Measurements from ENCODE around the gene ZCWPW1. TPM values are rescaled to one million over a fixed set of nuclear protein-coding genes. Genes with fewer than 3 reads are reported as not detected.
A peak's percentile ranks its signal among the peaks of the same experiment; 100 is the strongest.
"Not testable (repeated sequence)": the region's sequence is repeated elsewhere in the genome, so short reads cannot be mapped to it uniquely, and the experiment has no call there.

ZCWPW1 gene
- total RNA-seq, 2 experiments from 2014 or later = 3.9 to 4.0 TPM

DNA sequence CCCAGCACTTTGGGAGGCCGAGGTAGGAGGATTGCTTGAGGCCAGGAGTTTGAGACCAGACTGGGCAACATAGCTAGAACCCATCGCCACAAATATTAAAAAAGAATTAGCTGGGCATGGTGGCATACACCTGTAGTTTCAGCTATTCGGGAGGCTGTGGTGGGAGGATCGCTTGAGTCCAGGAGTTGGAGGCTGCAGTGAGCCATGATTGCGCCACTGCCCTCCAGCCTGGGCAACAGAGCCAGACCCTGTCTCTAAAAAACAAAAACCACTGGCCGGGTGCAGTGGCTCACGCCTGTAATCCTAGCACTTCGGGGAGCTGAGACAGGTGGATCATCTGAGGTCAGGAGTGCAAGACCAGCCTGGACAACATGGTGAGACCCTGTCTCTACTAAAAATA, 25.4 kb upstream of the ZCWPW1 start:
- POLR2A ChIA-PET = interaction anchor here (1.2 kb wide), 1 partner anchor 8 kb away, joined by 3 read pairs; no protein-coding TSS in a partner anchor
- intact Hi-C loops (cut with micrococcal nuclease); H3K9me3 Mint-ChIP-seq: not testable (repeated sequence)

GRCh38 chr7:100452513-100452912, 24.0 kb upstream of the ZCWPW1 start:
- H3K27ac Mint-ChIP-seq = no peak overlapping the region

More for the DNA sequence above, 25.4 kb upstream of the ZCWPW1 start:
- CTCF ChIA-PET = interaction anchor here (1.1 to 1.6 kb wide), 4 partner anchors 9 to 251 kb away, joined by 3 to 4 read pairs (median 4); partner anchors contain the start of gene POP7
- not testable (repeated sequence) for DNase-seq, H3K4me3 Mint-ChIP-seq, H3K27ac Mint-ChIP-seq, H3K27me3 Mint-ChIP-seq, H3K36me3 Mint-ChIP-seq
- H3K4me1 Mint-ChIP-seq (ENCODE audit: low read depth) = peaks cover 17% of the 10 kb centered on the region

DNA sequence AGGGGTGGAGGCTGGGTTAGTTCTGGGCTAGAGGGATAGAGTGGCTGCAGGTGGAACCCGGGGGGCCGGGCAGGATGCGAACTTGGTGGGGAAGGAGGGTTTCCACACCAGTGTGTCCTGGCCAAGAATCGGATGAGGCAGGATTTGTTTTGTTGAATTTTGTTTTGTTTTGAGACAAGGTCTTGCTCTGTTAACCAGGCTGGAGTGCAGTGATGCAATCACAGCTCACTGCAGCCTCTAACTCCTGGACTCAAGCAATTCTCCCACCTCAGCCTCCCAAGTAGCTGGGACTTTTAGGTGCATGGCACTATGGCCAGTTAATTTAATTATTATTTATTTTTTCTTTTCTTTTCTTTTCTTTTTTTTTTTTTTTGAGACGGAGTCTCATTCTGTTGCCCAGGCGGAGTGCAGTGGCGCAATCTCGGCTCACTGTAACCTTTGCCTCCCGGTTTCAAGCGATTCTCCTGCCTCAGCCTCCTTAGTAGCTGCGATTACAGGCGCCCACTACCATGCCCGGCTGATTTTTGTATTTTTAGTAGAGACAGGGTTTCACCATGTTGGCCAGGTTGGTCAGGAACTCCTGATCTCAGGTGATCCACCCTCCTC, 20.8 kb upstream of the ZCWPW1 start:
- Mint-ChIP-seq H3K27me3 (no peaks in the 10 kb centered on the region), H3K9me3 (no peaks in the 10 kb centered on the region), H3K4me1 (ENCODE audit: low read depth) (peaks cover 14% of the 10 kb centered on the region), H3K36me3 (no peaks in the 10 kb centered on the region), H3K27ac (no peak overlapping the region), H3K4me3 (no peak overlapping the region)
- intact Hi-C loops (cut with micrococcal nuclease) = no loop called here
- no peak for DNase-seq
- CTCF ChIA-PET = interaction anchor here (0.6 to 1.9 kb wide), 7 partner anchors 11 to 316 kb away, joined by 3 to 8 read pairs (median 4); partner anchors contain the start of genes FBXO24, LRCH4 and PPP1R35
- POLR2A ChIA-PET = no interaction called here

More at GRCh38 chr7:100452513-100452912, 24.0 kb upstream of the ZCWPW1 start:
- CTCF ChIA-PET = interaction anchor here (0.7 kb wide), 1 partner anchor 239 kb away, joined by 3 read pairs; no protein-coding TSS in a partner anchor
- POLR2A ChIA-PET = no interaction called here
- Mint-ChIP-seq H3K36me3 (no peaks in the 10 kb centered on the region), H3K9me3 (no peaks in the 10 kb centered on the region), H3K4me1 (ENCODE audit: low read depth) (peaks cover 11% of the 10 kb centered on the region), H3K27me3 (no peaks in the 10 kb centered on the region), H3K4me3 (no peak overlapping the region)
- DNase-seq = no peak
- intact Hi-C loops (cut with micrococcal nuclease) = no loop called here

DNA sequence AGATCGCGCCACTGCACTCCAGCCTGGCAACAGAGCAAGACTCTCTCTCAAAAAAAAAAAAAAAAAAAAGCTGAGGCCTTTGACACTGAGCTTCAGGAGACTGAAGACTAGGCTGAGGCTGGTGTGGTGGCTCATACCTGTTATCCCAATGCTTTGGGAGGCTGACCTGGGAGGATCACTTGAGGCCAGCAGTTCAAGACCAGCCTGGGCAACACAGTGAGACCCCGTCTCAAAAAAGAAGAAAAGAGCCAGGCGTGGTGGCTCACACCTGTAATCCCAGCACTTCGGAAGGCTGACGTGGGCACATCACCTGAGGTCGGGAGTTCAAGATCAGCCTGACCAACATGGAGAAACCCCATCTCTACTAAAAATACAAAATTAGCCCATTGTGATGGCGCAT, 18.9 kb upstream of the ZCWPW1 start:
- POLR2A ChIA-PET; H3K27me3 Mint-ChIP-seq; H3K27ac Mint-ChIP-seq; intact Hi-C loops (cut with micrococcal nuclease); CTCF ChIA-PET; H3K36me3 Mint-ChIP-seq; H3K9me3 Mint-ChIP-seq; H3K4me3 Mint-ChIP-seq; DNase-seq: not testable (repeated sequence)
- H3K4me1 Mint-ChIP-seq (ENCODE audit: low read depth) = peaks cover 15% of the 10 kb centered on the region

- POLR2A ChIA-PET = interaction anchor here (1.0 kb wide), 1 partner anchor 8 kb away, joined by 3 read pairs; no protein-coding TSS in a partner anchor
- no peak overlapping the region for H3K4me3 Mint-ChIP-seq
- no peak for DNase-seq
- CTCF ChIA-PET = interaction anchor here (1.4 kb wide), 1 partner anchor 10 kb away, joined by 3 read pairs; no protein-coding TSS in a partner anchor
- no peaks in the 10 kb centered on the region for H3K27me3 Mint-ChIP-seq
- no peak overlapping the region for H3K27ac Mint-ChIP-seq
- H3K4me1 Mint-ChIP-seq (ENCODE audit: low read depth) = peaks cover 15% of the 10 kb centered on the region
- H3K36me3 Mint-ChIP-seq = no peaks in the 10 kb centered on the region
- H3K9me3 Mint-ChIP-seq = no peaks in the 10 kb centered on the region
- intact Hi-C loops (cut with micrococcal nuclease) = no loop called here
Measured at GRCh38 chr7:100446040-100446439, 17.5 kb upstream of the ZCWPW1 start.

- Mint-ChIP-seq H3K27me3 (no peaks in the 10 kb centered on the region), H3K36me3 (no peaks in the 10 kb centered on the region), H3K4me1 (ENCODE audit: low read depth) (peaks cover 12% of the 10 kb centered on the region), H3K9me3 (no peaks in the 10 kb centered on the region), H3K4me3 (no peak overlapping the region), H3K27ac (peak overlapping the region; percentile 72)
- ChIA-PET CTCF (interaction anchor here (0.6 to 1.7 kb wide), 7 partner anchors 10 to 748 kb away, joined by 3 to 5 read pairs (median 3); no protein-coding TSS in a partner anchor), POLR2A (interaction anchor here (0.6 to 2.4 kb wide), 3 partner anchors 11 to 25 kb away, joined by 3 to 15 read pairs (median 5); partner anchors contain the start of genes MEPCE and ZCWPW1)
- intact Hi-C loops (cut with micrococcal nuclease) = no loop called here
- peak; percentile 47 for DNase-seq
Measured at GRCh38 chr7:100444311-100445278, 16.1 kb upstream of the ZCWPW1 start.

DNA sequence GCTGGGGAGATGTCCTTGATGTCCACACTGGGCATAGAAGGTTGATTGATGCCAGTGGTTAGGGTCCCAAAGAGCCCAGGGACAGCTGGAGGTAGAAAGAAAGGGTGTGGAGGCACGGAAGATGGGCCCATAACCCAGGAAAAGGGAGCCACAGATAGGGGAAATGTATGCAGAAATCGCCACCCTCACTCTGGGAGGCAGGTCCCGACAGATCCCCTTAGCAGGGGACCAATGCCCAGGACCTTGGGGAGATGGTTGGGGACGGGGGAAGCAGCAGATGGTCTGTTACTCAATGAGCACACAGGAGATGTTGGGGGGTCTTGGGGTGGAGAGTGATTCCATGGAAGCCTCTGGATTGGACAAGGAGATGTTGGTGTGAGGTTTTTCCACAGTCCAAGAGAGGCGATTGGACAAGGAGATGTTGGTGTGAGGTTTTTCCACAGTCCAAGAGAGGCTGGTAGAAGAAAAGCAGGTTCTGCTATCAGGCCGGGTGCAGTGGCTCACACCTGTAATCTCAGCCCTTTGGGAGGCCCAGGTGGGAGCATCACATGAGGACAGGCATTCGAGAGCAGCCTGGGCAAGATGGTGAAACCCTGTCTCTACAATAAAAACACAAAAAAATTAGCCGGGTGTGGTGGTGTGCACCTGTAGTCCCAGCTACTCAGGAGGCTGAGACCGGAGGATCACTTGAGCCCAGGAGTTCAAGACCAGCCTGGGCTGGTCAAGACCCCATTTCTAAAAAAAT, 14.8 kb upstream of the ZCWPW1 start:
- ChIA-PET POLR2A (interaction anchor here (0.6 to 2.4 kb wide), 3 partner anchors 9 to 16 kb away, joined by 4 to 15 read pairs (median 5); partner anchors contain the start of genes MEPCE and ZCWPW1), CTCF (interaction anchor here (0.6 to 1.7 kb wide), 2 partner anchors 35 to 310 kb away, joined by 4 to 5 read pairs; no protein-coding TSS in a partner anchor)
- Mint-ChIP-seq H3K4me3 (no peak overlapping the region), H3K4me1 (ENCODE audit: low read depth) (peaks cover 12% of the 10 kb centered on the region), H3K36me3 (no peaks in the 10 kb centered on the region), H3K27me3 (no peaks in the 10 kb centered on the region), H3K27ac (peak overlapping the region; percentile 16), H3K9me3 (no peaks in the 10 kb centered on the region)
- DNase-seq = no peak
- intact Hi-C loops (cut with micrococcal nuclease) = no loop called here

- Mint-ChIP-seq H3K4me3 (no peak overlapping the region), H3K27ac (no peak overlapping the region), H3K9me3 (no peaks in the 10 kb centered on the region), H3K36me3 (no peaks in the 10 kb centered on the region), H3K4me1 (ENCODE audit: low read depth) (peaks cover 13% of the 10 kb centered on the region), H3K27me3 (no peaks in the 10 kb centered on the region)
- POLR2A ChIA-PET = no interaction called here
- intact Hi-C loops (cut with micrococcal nuclease) = no loop called here
- no peak for DNase-seq
- CTCF ChIA-PET = interaction anchor here (0.9 to 2.1 kb wide), 2 partner anchors 9 to 191 kb away, joined by 3 to 8 read pairs; no protein-coding TSS in a partner anchor
Measured at GRCh38 chr7:100441641-100442535, 13.4 kb upstream of the ZCWPW1 start.

- POLR2A ChIA-PET; H3K27ac Mint-ChIP-seq; H3K27me3 Mint-ChIP-seq; DNase-seq; intact Hi-C loops (cut with micrococcal nuclease); H3K9me3 Mint-ChIP-seq; H3K4me3 Mint-ChIP-seq: not testable (repeated sequence)
- CTCF ChIA-PET = interaction anchor here (1.4 to 1.8 kb wide), 2 partner anchors 12 to 26 kb away, joined by 5 to 6 read pairs; no protein-coding TSS in a partner anchor
- Mint-ChIP-seq H3K36me3 (peaks cover 16% of the 10 kb centered on the region), H3K4me1 (ENCODE audit: low read depth) (peaks cover 10% of the 10 kb centered on the region)
Measured at GRCh38 chr7:100439244-100439643, 10.7 kb upstream of the ZCWPW1 start.

- POLR2A ChIA-PET; H3K4me3 Mint-ChIP-seq; H3K27ac Mint-ChIP-seq; intact Hi-C loops (cut with micrococcal nuclease); H3K9me3 Mint-ChIP-seq; DNase-seq; H3K27me3 Mint-ChIP-seq: not testable (repeated sequence)
- H3K36me3 Mint-ChIP-seq = peaks cover 21% of the 10 kb centered on the region
- H3K4me1 Mint-ChIP-seq (ENCODE audit: low read depth) = peaks cover 14% of the 10 kb centered on the region
- CTCF ChIA-PET = interaction anchor here (1.4 to 1.8 kb wide), 2 partner anchors 12 to 27 kb away, joined by 5 to 6 read pairs; no protein-coding TSS in a partner anchor
Measured at GRCh38 chr7:100438731-100439130, 10.2 kb upstream of the ZCWPW1 start.
